Measurements from ENCODE around the gene TRAF4.

DNA sequence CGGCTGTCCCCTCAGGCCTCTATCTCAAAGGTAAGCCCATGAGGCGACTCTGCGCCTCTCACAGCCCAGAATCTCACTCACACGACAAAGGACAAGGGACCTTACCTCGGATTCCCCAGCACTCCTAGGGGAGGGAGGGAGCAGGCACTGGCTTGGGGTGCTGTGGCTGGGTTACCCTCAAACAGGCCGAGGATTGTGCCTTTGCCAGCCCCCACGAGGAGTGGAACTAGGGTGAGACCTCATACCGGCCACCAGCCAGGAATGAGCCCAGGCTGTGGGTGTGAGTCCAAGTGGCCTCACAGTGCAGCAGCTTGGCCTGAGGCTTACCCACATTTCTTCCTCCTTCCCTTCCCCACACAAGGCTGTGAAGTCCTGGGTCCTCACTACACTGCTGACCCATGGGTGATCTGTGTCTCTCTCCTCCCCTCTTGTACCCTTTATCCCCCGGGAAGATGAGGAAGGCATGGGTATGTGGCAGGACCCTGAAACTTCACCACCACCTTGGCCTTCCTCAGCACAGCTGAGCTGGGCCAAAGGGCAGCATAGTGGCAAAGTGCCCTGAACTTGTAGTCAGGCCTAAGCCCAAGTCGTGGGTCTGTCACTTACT is 38.0 kb upstream of the TRAF4 start:
- TF ChIP-seq, protein P1, sequence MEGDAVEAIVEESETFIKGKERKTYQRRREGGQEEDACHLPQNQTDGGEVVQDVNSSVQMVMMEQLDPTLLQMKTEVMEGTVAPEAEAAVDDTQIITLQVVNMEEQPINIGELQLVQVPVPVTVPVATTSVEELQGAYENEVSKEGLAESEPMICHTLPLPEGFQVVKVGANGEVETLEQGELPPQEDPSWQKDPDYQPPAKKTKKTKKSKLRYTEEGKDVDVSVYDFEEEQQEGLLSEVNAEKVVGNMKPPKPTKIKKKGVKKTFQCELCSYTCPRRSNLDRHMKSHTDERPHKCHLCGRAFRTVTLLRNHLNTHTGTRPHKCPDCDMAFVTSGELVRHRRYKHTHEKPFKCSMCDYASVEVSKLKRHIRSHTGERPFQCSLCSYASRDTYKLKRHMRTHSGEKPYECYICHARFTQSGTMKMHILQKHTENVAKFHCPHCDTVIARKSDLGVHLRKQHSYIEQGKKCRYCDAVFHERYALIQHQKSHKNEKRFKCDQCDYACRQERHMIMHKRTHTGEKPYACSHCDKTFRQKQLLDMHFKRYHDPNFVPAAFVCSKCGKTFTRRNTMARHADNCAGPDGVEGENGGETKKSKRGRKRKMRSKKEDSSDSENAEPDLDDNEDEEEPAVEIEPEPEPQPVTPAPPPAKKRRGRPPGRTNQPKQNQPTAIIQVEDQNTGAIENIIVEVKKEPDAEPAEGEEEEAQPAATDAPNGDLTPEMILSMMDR (IDR thresholded peaks at IDR 0.05), result no peak
- TF ChIP-seq POLR2AphosphoS5 (IDR thresholded peaks at IDR 0.05) (no peak), POLR2A (IDR thresholded peaks at IDR 0.05) (no peak), EP300 (IDR thresholded peaks at IDR 0.05) (no peak)
